ENCODE measurements around the gene FREY1. TPM values are rescaled to one million over a fixed set of nuclear protein-coding genes. Genes with fewer than 3 reads are reported as not detected.

Gene FREY1
- total and polyA plus RNA-seq, 8 donors = 0.33 to 9.9 (median 3.6) TPM; not detected in 4

DNA sequence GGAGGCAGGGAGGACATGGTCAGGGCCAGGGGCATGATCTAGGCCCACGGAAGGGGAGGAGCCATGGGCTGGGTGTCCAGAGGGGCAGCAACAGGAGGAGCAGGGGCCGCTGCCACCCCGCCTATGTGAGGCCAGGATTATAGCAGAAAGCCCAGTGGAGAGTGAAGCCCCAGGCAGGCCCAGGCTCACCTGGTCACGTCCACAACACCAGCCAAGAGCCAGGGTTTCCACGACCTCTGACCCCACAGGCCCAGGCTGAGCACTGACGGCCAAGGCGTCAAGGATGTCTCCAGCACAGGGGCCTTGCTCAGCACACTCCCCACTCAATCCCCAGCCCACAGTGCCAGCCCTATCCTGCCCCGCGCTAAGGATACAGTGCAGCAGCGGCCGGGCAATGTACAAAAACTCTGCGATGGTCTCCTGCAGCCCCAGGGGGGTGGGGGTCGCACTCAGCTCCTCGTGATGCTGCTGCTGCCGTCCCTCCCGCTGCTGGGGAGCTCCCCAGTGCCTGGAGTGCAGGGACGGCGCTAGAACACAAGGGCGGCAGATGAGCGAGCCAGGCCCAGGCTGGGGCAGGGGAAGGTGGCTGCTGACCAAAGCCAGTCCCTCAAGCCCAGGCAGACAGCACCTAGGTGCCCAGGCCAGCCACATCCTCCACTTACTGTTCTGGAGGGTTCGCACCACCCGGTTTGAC is 7.0 kb upstream of the FREY1 start:
- Histone ChIP-seq H3K9me3 (no peaks in the 10 kb centered on the region), H3K36me3 (peaks cover 60 to 74% (median 72%) of the 10 kb centered on the region in 4 donors), H3K4me3 (no peak overlapping the region), H3K27me3 (no peaks in the 10 kb centered on the region), H3K4me1 (peaks cover 14 to 31% (median 25%) of the 10 kb centered on the region in 4 donors), H3K27ac (no peak overlapping the region)
- intact Hi-C loops (cut with DNase I; ENCODE audit: low total_unique reads) = no loop called here
- no peak for DNase-seq
- WGBS, 5 donors = 86 to 91% (median 90%) methylated on average over 15 to 22 of the region's 22 CpGs
- TF ChIP-seq, protein P1, sequence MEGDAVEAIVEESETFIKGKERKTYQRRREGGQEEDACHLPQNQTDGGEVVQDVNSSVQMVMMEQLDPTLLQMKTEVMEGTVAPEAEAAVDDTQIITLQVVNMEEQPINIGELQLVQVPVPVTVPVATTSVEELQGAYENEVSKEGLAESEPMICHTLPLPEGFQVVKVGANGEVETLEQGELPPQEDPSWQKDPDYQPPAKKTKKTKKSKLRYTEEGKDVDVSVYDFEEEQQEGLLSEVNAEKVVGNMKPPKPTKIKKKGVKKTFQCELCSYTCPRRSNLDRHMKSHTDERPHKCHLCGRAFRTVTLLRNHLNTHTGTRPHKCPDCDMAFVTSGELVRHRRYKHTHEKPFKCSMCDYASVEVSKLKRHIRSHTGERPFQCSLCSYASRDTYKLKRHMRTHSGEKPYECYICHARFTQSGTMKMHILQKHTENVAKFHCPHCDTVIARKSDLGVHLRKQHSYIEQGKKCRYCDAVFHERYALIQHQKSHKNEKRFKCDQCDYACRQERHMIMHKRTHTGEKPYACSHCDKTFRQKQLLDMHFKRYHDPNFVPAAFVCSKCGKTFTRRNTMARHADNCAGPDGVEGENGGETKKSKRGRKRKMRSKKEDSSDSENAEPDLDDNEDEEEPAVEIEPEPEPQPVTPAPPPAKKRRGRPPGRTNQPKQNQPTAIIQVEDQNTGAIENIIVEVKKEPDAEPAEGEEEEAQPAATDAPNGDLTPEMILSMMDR (IDR thresholded peaks at IDR 0.05) = no peak
- TF ChIP-seq POLR2A (IDR thresholded peaks at IDR 0.05) = no peak
- no peak for TF ChIP-seq POLR2AphosphoS5 (IDR thresholded peaks at IDR 0.05)
- TF ChIP-seq EP300 (IDR thresholded peaks at IDR 0.05) = no peak

DNA sequence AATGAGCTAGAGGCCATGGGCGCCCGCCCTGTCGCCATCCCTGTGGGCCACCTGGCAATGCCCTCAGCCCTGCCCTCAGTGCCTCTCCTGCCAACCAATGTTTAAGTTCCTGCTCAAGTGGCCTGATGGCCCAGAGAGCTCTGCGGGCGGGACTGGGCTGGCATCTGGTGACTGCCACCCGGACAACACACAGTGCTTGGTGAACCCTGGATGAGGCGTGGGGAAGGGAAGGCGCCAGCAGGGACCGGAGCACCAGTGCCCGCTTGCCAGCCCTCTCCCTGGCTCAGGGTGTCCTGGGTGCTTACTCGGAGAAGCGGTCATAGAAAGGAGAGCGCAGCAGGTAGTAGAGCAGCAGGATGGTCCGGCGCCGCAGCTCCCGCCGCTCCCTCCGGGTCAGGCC is 6.4 kb upstream of the FREY1 start:
- 93 to 96% (median 94%) methylated on average over 18 to 19 of the region's 19 CpGs for WGBS, 5 donors
- no peak for DNase-seq
- H3K36me3 ChIP-seq = peaks cover 60 to 78% (median 76%) of the 10 kb centered on the region in 4 donors
- no peak overlapping the region for H3K4me3 ChIP-seq
- peaks cover 10 to 29% (median 22%) of the 10 kb centered on the region in 4 donors for H3K4me1 ChIP-seq
- H3K27me3 ChIP-seq = no peaks in the 10 kb centered on the region
- TF ChIP-seq POLR2A (IDR thresholded peaks at IDR 0.05) (no peak), EP300 (IDR thresholded peaks at IDR 0.05) (no peak), POLR2AphosphoS5 (IDR thresholded peaks at IDR 0.05) (no peak)
- TF ChIP-seq, protein P1 (IDR thresholded peaks at IDR 0.05) = no peak
- no peaks in the 10 kb centered on the region for H3K9me3 ChIP-seq
- intact Hi-C loops (cut with DNase I; ENCODE audit: low total_unique reads) = no loop called here
- H3K27ac ChIP-seq = no peak overlapping the region

DNA sequence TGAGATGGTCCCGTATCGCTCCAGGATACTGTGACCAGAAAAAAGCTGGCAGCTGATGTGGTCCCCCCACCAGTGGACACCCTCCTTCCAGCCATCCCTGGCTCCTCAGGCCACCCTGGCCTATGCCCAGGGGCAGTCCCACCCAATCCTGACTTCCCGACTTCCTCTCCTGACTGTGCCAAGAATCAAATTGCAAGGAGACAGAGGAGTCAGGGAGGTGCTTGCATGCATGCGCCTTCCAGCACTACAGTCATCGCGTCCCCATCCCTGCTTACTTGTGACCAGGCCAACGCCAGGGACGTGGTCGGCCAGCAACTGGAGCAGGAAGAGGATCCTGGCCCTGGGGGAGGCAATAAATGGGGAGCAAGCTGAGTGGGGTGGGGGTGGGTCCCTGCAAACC is 3.6 kb upstream of the FREY1 start:
- no peaks in the 10 kb centered on the region for H3K9me3 ChIP-seq
- H3K27ac ChIP-seq = no peak overlapping the region
- H3K27me3 ChIP-seq = no peaks in the 10 kb centered on the region
- intact Hi-C loops (cut with DNase I; ENCODE audit: low total_unique reads) = no loop called here
- no peak overlapping the region for H3K4me3 ChIP-seq
- no peak for DNase-seq
- H3K4me1 ChIP-seq = peaks cover 0 to 34% (median 16%) of the 10 kb centered on the region in 4 donors
- TF ChIP-seq POLR2A (IDR thresholded peaks at IDR 0.05) (no peak), EP300 (IDR thresholded peaks at IDR 0.05) (no peak), POLR2AphosphoS5 (IDR thresholded peaks at IDR 0.05) (no peak)
- TF ChIP-seq, protein P1 (IDR thresholded peaks at IDR 0.05) = no peak
- peaks cover 57 to 70% (median 70%) of the 10 kb centered on the region in 4 donors for H3K36me3 ChIP-seq
- WGBS, 5 donors = 84 to 94% (median 88%) methylated on average over 8 to 9 of the region's 9 CpGs

DNA sequence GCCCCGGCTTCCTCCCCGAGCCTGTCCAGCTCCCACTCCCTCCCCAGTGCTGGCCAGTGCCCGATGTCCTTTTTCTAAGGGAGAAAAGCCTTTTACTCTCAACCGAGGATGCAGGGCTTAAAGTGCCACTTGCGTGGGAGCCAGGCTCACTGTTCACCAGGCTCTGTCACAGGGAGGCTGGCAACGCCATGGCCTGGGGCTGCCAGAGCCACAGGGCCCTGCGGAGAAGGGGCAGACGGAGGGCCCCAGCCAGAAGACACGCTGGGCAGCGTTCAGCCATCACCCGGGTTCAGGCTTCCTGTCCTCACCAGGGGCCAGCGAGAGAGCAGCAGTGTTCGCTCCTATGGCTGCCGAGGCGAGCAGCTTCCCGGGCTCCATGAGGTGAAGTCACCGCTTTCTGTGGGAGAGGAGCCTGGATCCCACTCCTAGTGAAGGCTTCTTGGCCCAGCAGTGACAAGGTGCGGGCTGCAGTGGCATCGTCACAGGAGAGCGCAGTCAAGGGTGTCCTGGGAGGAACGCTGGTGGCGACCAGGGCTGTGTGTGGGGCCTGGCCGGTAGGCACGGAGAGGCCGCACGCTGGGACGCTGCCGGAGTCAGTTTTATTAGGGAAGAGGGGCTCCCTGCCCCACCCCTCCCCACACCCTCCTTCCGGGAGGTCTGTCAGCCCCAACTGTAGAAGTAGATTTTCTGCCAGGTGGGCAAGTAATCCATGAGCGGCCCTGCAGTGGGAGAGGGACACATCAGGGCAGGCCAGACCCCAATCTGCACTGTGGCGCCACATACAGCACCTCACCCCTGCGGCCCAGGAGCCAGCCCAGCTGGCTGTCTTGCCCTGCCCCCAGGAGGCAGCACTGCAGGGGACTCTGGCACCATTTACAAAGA is 2.8 kb upstream of the FREY1 start:
- Histone ChIP-seq H3K4me3 (no peak overlapping the region), H3K9me3 (no peaks in the 10 kb centered on the region), H3K4me1 (peaks cover 0 to 32% (median 13%) of the 10 kb centered on the region in 4 donors), H3K36me3 (peaks cover 49 to 69% (median 64%) of the 10 kb centered on the region in 4 donors), H3K27ac (no peak overlapping the region), H3K27me3 (no peaks in the 10 kb centered on the region)
- no peak for DNase-seq
- TF ChIP-seq POLR2A (IDR thresholded peaks at IDR 0.05) (no peak), POLR2AphosphoS5 (IDR thresholded peaks at IDR 0.05) (no peak), EP300 (IDR thresholded peaks at IDR 0.05) (no peak)
- TF ChIP-seq, protein P1 (IDR thresholded peaks at IDR 0.05) = no peak
- intact Hi-C loops (cut with DNase I; ENCODE audit: low total_unique reads) = no loop called here
- WGBS, 5 donors = 87 to 92% (median 89%) methylated on average over 23 to 32 of the region's 32 CpGs

Measured in stomach (tissue), 9 donors.